Upper lobe of left lung (tissue), 4 donors: Measurements from ENCODE around the gene AFF3.

Experiments used
- CTCF ChIP-seq, 6 experiments: fragments of 450-650 bp in 4 of 6; fragments of 200-600 bp in 2 of 6; sonication (generic) in 2 of 6; IDR thresholded peaks; one replicate each; pipeline ENCODE4 v1.5.1; 2016 to 2019; ENCODE audit warnings: antibody characterized with exemption in 6 of 6
- EP300 ChIP-seq, 4 donors: sonication (generic); formaldehyde crosslinking; IDR thresholded peaks; one replicate each; pipeline ENCODE4 v1.5.1; 2017; ENCODE audit warnings: antibody characterized with exemption in 4 of 4, control low read depth in 2 of 4
- POLR2A ChIP-seq, 4 donors: fragments of 450-650 bp; IDR thresholded peaks; one replicate each; pipeline ENCODE4 v1.5.1; 2016 to 2017; ENCODE audit warnings: antibody characterized with exemption in 4 of 4, mild to moderate bottlenecking in 2 of 4
- POLR2AphosphoS5 ChIP-seq, 2 donors: sonication (generic); formaldehyde crosslinking; IDR thresholded peaks; one replicate each; pipeline ENCODE4 v1.5.1; 2017; ENCODE audit warnings: antibody characterized with exemption in 2 of 2

GRCh38 chr2:99697811-99698568, 444.4 kb downstream of the AFF3 start:
- TF ChIP-seq POLR2A (IDR thresholded peaks at IDR 0.05), result no peak
- TF ChIP-seq CTCF (IDR thresholded peaks at IDR 0.05), result no peak
- no peak for TF ChIP-seq POLR2AphosphoS5 (IDR thresholded peaks at IDR 0.05)
- TF ChIP-seq EP300 (IDR thresholded peaks at IDR 0.05), result no peak
